Neural crest cell (in vitro differentiated cells): Measurements from ENCODE around the gene PPP3CA. TPM values are rescaled to one million over a fixed set of nuclear protein-coding genes. Genes with fewer than 3 reads are reported as not detected.

Experiments
- DNase-seq: peaks from one replicate; pipeline ENCODE4 v3.0.0; 2021; ENCODE audit warnings: low read depth, mixed read lengths, low spot score
- H3K27ac Mint-ChIP-seq: one replicate; pipeline ENCODE4 v1.8.0; 2021; ENCODE audit warnings: mild to moderate bottlenecking, mixed read lengths; ENCODE audit not compliant: unreplicated experiment
- H3K27me3 Mint-ChIP-seq: 2 replicates; pipeline ENCODE4 v1.8.0; 2021; ENCODE audit warnings: low read depth, mild to moderate bottlenecking, mixed read lengths
- H3K36me3 Mint-ChIP-seq: 2 replicates; pipeline ENCODE4 v1.8.0; 2021; ENCODE audit warnings: low read depth, mild to moderate bottlenecking, mixed read lengths
- H3K4me1 Mint-ChIP-seq: 2 replicates; pipeline ENCODE4 v1.8.0; 2021; ENCODE audit warnings: mixed read lengths
- H3K4me3 Mint-ChIP-seq: one replicate; pipeline ENCODE4 v1.8.0; 2021; ENCODE audit warnings: mild to moderate bottlenecking, mixed read lengths
- H3K9me3 Mint-ChIP-seq: 2 replicates; pipeline ENCODE4 v1.8.0; 2021; ENCODE audit warnings: mixed read lengths
- total RNA-seq: library from RNA; stranded (reverse); gene quantifications from 2 replicates; pipeline ENCODE4 v1.2.1, GENCODE V29; 2021
- TF ChIP-seq, protein P1 (sequence below): fragments of 200-600 bp; sonication (generic); conservative IDR thresholded peaks from 2 replicates; pipeline ENCODE4 v1.5.0; 2021; ENCODE audit warnings: antibody characterized with exemption, mild to moderate bottlenecking

PPP3CA gene
- total RNA-seq, 1 donor from 2014 or later: 12.2 TPM

DNA sequence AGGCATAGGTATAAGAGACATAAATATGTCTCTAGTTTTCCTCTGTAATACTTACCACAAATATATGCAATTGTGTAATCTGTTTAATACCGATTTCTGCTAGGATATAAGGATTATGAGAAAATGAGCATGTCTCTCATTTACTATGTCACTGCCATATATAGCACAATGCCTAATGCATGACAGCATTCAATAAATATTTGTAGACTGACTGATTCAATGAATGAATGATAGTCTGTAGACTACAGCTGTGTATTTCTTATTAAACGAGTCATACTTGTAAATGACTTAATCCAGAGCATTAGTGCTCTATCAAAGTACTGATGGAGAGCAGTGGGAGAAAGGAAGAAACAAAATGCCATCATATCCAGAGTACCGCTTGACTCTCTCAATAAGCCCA lies 175.6 kb downstream of the PPP3CA start:
- Mint-ChIP-seq H3K36me3 (no peaks in the 10 kb centered on the region), H3K27me3 (no peaks in the 10 kb centered on the region), H3K27ac (no peak overlapping the region), H3K9me3 (no peaks in the 10 kb centered on the region), H3K4me1 (peaks cover 4% of the 10 kb centered on the region), H3K4me3 (no peak overlapping the region)
- DNase-seq: no peak
- TF ChIP-seq, protein P1, sequence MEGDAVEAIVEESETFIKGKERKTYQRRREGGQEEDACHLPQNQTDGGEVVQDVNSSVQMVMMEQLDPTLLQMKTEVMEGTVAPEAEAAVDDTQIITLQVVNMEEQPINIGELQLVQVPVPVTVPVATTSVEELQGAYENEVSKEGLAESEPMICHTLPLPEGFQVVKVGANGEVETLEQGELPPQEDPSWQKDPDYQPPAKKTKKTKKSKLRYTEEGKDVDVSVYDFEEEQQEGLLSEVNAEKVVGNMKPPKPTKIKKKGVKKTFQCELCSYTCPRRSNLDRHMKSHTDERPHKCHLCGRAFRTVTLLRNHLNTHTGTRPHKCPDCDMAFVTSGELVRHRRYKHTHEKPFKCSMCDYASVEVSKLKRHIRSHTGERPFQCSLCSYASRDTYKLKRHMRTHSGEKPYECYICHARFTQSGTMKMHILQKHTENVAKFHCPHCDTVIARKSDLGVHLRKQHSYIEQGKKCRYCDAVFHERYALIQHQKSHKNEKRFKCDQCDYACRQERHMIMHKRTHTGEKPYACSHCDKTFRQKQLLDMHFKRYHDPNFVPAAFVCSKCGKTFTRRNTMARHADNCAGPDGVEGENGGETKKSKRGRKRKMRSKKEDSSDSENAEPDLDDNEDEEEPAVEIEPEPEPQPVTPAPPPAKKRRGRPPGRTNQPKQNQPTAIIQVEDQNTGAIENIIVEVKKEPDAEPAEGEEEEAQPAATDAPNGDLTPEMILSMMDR: no peak

GRCh38 chr4:101169044-101170014 lies 178.0 kb downstream of the PPP3CA start:
- Mint-ChIP-seq H3K36me3 (no peaks in the 10 kb centered on the region), H3K4me3 (no peak overlapping the region), H3K4me1 (peaks cover 4% of the 10 kb centered on the region), H3K9me3 (no peaks in the 10 kb centered on the region), H3K27me3 (no peaks in the 10 kb centered on the region), H3K27ac (no peak overlapping the region)
- TF ChIP-seq, protein P1: peak; percentile 82
- DNase-seq: peak; percentile 22

DNA sequence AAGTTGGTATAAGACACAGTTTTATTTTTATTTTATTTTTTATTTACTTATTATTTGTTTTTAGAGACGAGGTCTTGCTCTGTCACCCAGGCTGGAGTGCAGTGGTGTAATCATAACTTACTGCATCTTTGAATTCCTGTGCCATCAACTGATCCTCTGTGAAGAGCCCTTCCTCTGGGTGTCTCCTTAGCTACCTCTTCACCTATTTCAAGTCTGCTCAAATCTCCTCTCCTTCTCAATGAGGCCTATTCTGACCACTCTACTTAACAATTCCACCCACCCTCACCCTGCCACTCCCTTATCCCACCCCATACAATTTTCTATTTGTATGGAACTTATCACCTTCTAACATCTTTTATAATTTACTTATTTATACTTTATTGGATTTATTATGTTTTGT lies 183.4 kb downstream of the PPP3CA start:
- no peak overlapping the region for H3K4me3 Mint-ChIP-seq
- H3K27ac Mint-ChIP-seq: no peak overlapping the region
- H3K4me1 Mint-ChIP-seq: no peaks in the 10 kb centered on the region
- DNase-seq: no peak
- H3K27me3 Mint-ChIP-seq: no peaks in the 10 kb centered on the region
- H3K36me3 Mint-ChIP-seq: no peaks in the 10 kb centered on the region
- no peaks in the 10 kb centered on the region for H3K9me3 Mint-ChIP-seq
- TF ChIP-seq, protein P1: no peak

DNA sequence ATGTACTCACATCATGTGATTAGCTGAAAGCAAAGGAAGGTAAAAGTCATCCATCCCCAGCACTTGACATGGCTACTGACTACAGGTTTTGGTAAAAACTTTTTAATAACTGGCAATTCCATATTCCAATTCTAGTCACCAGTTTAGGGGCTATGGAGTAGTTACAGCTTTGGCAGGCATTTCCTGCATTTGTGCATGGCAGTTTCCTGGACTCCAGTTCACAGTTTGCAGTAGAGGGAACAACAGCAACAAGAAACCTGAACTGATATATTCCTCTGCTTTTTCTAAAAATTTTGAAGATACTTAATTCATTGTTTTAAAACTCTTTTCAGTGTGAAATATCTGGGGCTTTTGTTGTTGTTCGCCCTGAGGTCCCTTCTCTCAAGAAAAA lies 184.3 kb downstream of the PPP3CA start:
- TF ChIP-seq, protein P1: no peak
- Mint-ChIP-seq H3K27me3 (no peaks in the 10 kb centered on the region), H3K36me3 (no peaks in the 10 kb centered on the region), H3K4me3 (no peak overlapping the region), H3K4me1 (peaks cover 6% of the 10 kb centered on the region), H3K27ac (no peak overlapping the region), H3K9me3 (no peaks in the 10 kb centered on the region)
- DNase-seq: no peak

- DNase-seq: no peak
- TF ChIP-seq, protein P1: no peak
- Mint-ChIP-seq H3K27me3 (no peaks in the 10 kb centered on the region), H3K9me3 (no peaks in the 10 kb centered on the region), H3K36me3 (no peaks in the 10 kb centered on the region), H3K4me3 (no peak overlapping the region), H3K4me1 (peaks cover 22% of the 10 kb centered on the region), H3K27ac (no peak overlapping the region)
These were observed 186.3 kb downstream of the PPP3CA start for GRCh38 chr4:101160792-101161592.
